Ascending aorta (tissue), 2 donors: ENCODE results near the gene WDR93. TPM values are rescaled to one million over a fixed set of nuclear protein-coding genes. Genes with fewer than 3 reads are reported as not detected.
"Not testable (repeated sequence)": the region's sequence is repeated elsewhere in the genome, so short reads cannot be mapped to it uniquely, and the experiment has no call there.

Experiments
- DNase-seq, 2 donors: peaks; one replicate each; pipeline ENCODE4 v3.0.0-alpha.2; 2019; ENCODE audit warnings: low spot score in 2 of 2
- H3K27ac ChIP-seq, 2 donors: fragments of 200-600 bp; sonication (generic); one replicate each; pipeline ENCODE4 v1.5.1; 2016 to 2017; ENCODE audit warnings: mild to moderate bottlenecking in 1 of 2
- H3K27me3 ChIP-seq: fragments of 200-600 bp; sonication (generic); one replicate; pipeline ENCODE4 v1.5.1; 2017
- H3K36me3 ChIP-seq, 2 donors: fragments of 200-600 bp; sonication (generic); one replicate each; pipeline ENCODE4 v1.5.1; 2016
- H3K4me1 ChIP-seq, 2 donors: fragments of 200-600 bp; sonication (generic); one replicate each; pipeline ENCODE4 v1.5.1; 2016 to 2017; ENCODE audit warnings: mild to moderate bottlenecking in 1 of 2
- H3K4me3 ChIP-seq, 2 donors: fragments of 200-600 bp; sonication (generic); one replicate each; pipeline ENCODE4 v1.5.1; 2016 to 2017; ENCODE audit warnings: mild to moderate bottlenecking in 1 of 2
- H3K9me3 ChIP-seq, 2 donors: fragments of 200-600 bp; sonication (generic); one replicate each; pipeline ENCODE4 v1.5.1; 2016
- CTCF ChIP-seq, 3 experiments: fragments of 200-600 bp in 2 of 3; fragments of 450-650 bp in 1 of 3; sonication (generic) in 2 of 3; IDR thresholded peaks; one replicate each; pipeline ENCODE4 v1.5.1; 2016 to 2019; ENCODE audit warnings: antibody characterized with exemption in 3 of 3, mild to moderate bottlenecking in 1 of 3, moderate library complexity in 1 of 3
- intact Hi-C: fragments of 100-400 bp; cut with DNase I; formaldehyde crosslinking; loops from one replicate; pipeline ENCODE4 v1.15.1; 2023
- total RNA-seq: library from RNA; depleted of rRNA; stranded (reverse); fragments of >200 nt; gene quantifications from one replicate; pipeline ENCODE4 v1.1.0, GENCODE V29; 2016

Gene WDR93
- total RNA-seq, 1 donor from 2014 or later, result not detected

DNA sequence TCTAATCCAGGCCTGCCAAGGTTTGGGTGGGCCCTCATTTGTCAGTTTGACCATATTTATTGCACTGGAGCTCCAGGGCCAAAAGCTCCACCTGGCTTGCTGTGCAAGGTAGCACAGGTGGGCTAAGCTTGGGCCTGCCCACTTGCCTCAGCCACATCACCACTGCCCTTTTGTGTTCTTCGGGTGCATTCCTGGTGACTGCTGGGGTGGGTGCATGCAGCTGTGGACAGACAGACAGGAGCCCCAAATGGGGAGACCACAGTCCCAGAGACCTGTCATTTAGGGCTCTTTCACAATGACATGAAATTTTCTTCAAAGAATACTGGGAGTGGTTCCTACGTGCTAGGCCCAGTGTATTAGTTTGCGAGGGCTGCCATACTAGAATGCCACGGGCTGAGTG, 88.2 kb downstream of the WDR93 start:
- Histone ChIP-seq H3K4me3 (no peak overlapping the region), H3K27me3 (no peaks in the 10 kb centered on the region), H3K9me3 (no peaks in the 10 kb centered on the region), H3K36me3 (no peaks in the 10 kb centered on the region), H3K27ac (no peak overlapping the region), H3K4me1 (peaks cover 0 to 5% of the 10 kb centered on the region in 2 donors)
- intact Hi-C loops, result no loop called here
- no peak for TF ChIP-seq CTCF (IDR thresholded peaks at IDR 0.05)
- no peak for DNase-seq

- H3K4me3 ChIP-seq, result no peak overlapping the region
- H3K27me3 ChIP-seq, result no peaks in the 10 kb centered on the region
- H3K36me3 ChIP-seq, result no peaks in the 10 kb centered on the region
- no peaks in the 10 kb centered on the region for H3K9me3 ChIP-seq
- TF ChIP-seq CTCF (IDR thresholded peaks at IDR 0.05), result no peak
- H3K27ac ChIP-seq, result no peak overlapping the region
- H3K4me1 ChIP-seq, result peaks cover 0 to 5% of the 10 kb centered on the region in 2 donors
- intact Hi-C loops, result no loop called here
- DNase-seq, result no peak
These were observed 90.0 kb downstream of the WDR93 start for GRCh38 chr15:89780601-89781000.

GRCh38 chr15:89781055-89781454, 90.4 kb downstream of the WDR93 start:
- Histone ChIP-seq H3K27ac (no peak overlapping the region), H3K36me3 (no peaks in the 10 kb centered on the region), H3K4me3 (no peak overlapping the region), H3K9me3 (no peaks in the 10 kb centered on the region), H3K27me3 (no peaks in the 10 kb centered on the region), H3K4me1 (peaks cover 0 to 3% of the 10 kb centered on the region in 2 donors)
- intact Hi-C loops, result no loop called here
- no peak for TF ChIP-seq CTCF (IDR thresholded peaks at IDR 0.05)
- DNase-seq, result no peak

GRCh38 chr15:89781891-89782618, 91.4 kb downstream of the WDR93 start:
- Histone ChIP-seq H3K36me3 (no peaks in the 10 kb centered on the region), H3K9me3 (no peaks in the 10 kb centered on the region), H3K4me3 (no peak overlapping the region), H3K27ac (no peak overlapping the region), H3K4me1 (no peaks in the 10 kb centered on the region), H3K27me3 (no peaks in the 10 kb centered on the region)
- peak in 1 of 2 donors; percentile 62 for DNase-seq
- TF ChIP-seq CTCF (IDR thresholded peaks at IDR 0.05), result no peak
- intact Hi-C loops, result no loop called here

GRCh38 chr15:89782619-89782950, 92.0 kb downstream of the WDR93 start:
- DNase-seq, intact Hi-C loops, H3K27me3 ChIP-seq, H3K9me3 ChIP-seq, H3K4me1 ChIP-seq, H3K27ac ChIP-seq, H3K36me3 ChIP-seq, H3K4me3 ChIP-seq: not testable (repeated sequence)

- H3K9me3 ChIP-seq, result peaks cover 0 to 8% of the 10 kb centered on the region in 2 donors
- no peak overlapping the region for H3K27ac ChIP-seq
- no peaks in the 10 kb centered on the region for H3K27me3 ChIP-seq
- no peaks in the 10 kb centered on the region for H3K4me1 ChIP-seq
- intact Hi-C loops, result no loop called here
- no peaks in the 10 kb centered on the region for H3K36me3 ChIP-seq
- H3K4me3 ChIP-seq, result no peak overlapping the region
- DNase-seq, result no peak
- TF ChIP-seq CTCF (IDR thresholded peaks at IDR 0.05), result no peak
These were observed 92.7 kb downstream of the WDR93 start for GRCh38 chr15:89783111-89783860.
